Retinal pigment epithelial cell (primary cell): ENCODE data around the gene GJA3.

Experiments used
- DNase-seq: peaks from one replicate; pipeline ENCODE4 v3.0.0-alpha.2; 2010; ENCODE audit warnings: low read depth
- H3K4me3 ChIP-seq: 2 replicates; pipeline ENCODE4 v1.5.1; 2011; ENCODE audit warnings: mild to moderate bottlenecking, low read length, control low read depth, moderate library complexity
- CTCF ChIP-seq: conservative IDR thresholded peaks from 2 replicates; pipeline ENCODE4 v1.5.1; 2011; ENCODE audit warnings: low read depth, low read length, control low read depth, inconsistent platforms

Gene GJA3

GRCh38 chr13:20160306-20161274 lies at the start of gene GJA3:
TSS of gene GJA3 (minus strand) at chr13:20161052. CDS start at chr13:20143288, 17,764 bp downstream.
- no peak for DNase-seq
- peak within 1 kb of the TSS; percentile 40 for H3K4me3 ChIP-seq
- TF ChIP-seq CTCF, result no peak

GRCh38 chr13:20209948-20210347 lies 49.1 kb upstream of the GJA3 start:
- DNase-seq, result no peak
- H3K4me3 ChIP-seq, result no peak overlapping the region
- no peak for TF ChIP-seq CTCF

- H3K4me3 ChIP-seq, result no peak overlapping the region
- DNase-seq, result no peak
- TF ChIP-seq CTCF, result no peak
Observed at GRCh38 chr13:20206698-20207235, 45.9 kb upstream of the GJA3 start.

- no peak for DNase-seq
- H3K4me3 ChIP-seq, result no peak overlapping the region
- TF ChIP-seq CTCF, result no peak
Observed at GRCh38 chr13:20206065-20206697, 45.3 kb upstream of the GJA3 start.

- no peak for TF ChIP-seq CTCF
- H3K4me3 ChIP-seq, result no peak overlapping the region
- DNase-seq, result no peak
Observed at GRCh38 chr13:20198781-20199180, 37.9 kb upstream of the GJA3 start.

GRCh38 chr13:20197361-20197834 lies 36.5 kb upstream of the GJA3 start:
- DNase-seq, result no peak

More at GRCh38 chr13:20197361-20197834, 36.5 kb upstream of the GJA3 start:
- peak; percentile 74 for TF ChIP-seq CTCF
- H3K4me3 ChIP-seq, result no peak overlapping the region
